HepG2 (cell line): ENCODE data around the gene CORO7. TPM values are rescaled to one million over a fixed set of nuclear protein-coding genes. Genes with fewer than 3 reads are reported as not detected.

Experiments
- ATF2 ChIP-seq: sonication (generic); formaldehyde crosslinking; IDR thresholded peaks from 2 replicates; pipeline ENCODE4 v1.4.0; 2020; ENCODE audit warnings: missing genetic modification reagents
- BCL6 ChIP-seq: IDR thresholded peaks from 2 replicates; pipeline ENCODE4 v1.6.1; 2016; ENCODE audit warnings: missing genetic modification reagents, missing compliant biosample characterization
- BRD4 ChIP-seq: sonication (generic); formaldehyde crosslinking; IDR thresholded peaks from 2 replicates; pipeline ENCODE4 v1.4.0; 2020; ENCODE audit warnings: missing genetic modification reagents
- FOXK1 ChIP-seq: sonication (generic); formaldehyde crosslinking; IDR thresholded peaks from 2 replicates; pipeline ENCODE4 v1.4.0; 2020; ENCODE audit warnings: low read depth, missing genetic modification reagents, borderline replicate concordance
- HNRNPL ChIP-seq: fragments of 200-400 bp; formaldehyde crosslinking; IDR thresholded peaks from 2 replicates; pipeline ENCODE4 v1.6.1; 2017; ENCODE audit warnings: mild to moderate bottlenecking, low read depth, low read length
- MED8 ChIP-seq: sonication (generic); formaldehyde crosslinking; IDR thresholded peaks from 2 replicates; pipeline ENCODE4 v1.8.1; 2023; ENCODE audit warnings: mild to moderate bottlenecking, missing genetic modification reagents; ENCODE audit not compliant: insufficient replicate concordance
- PHB2 ChIP-seq: fragments of 450-650 bp; IDR thresholded peaks from 2 replicates; pipeline ENCODE4 v1.6.1; 2018; ENCODE audit not compliant: partially characterized antibody
- ZBTB25 ChIP-seq: IDR thresholded peaks from 2 replicates; pipeline ENCODE4 v1.6.1; 2018; ENCODE audit warnings: missing genetic modification reagents
- ZBTB3 ChIP-seq: sonication (generic); formaldehyde crosslinking; IDR thresholded peaks from 2 replicates; pipeline ENCODE4 v1.4.0; 2020; ENCODE audit warnings: low read depth, mild to moderate bottlenecking, moderate library complexity, missing genetic modification reagents, borderline replicate concordance
- ZBTB4 ChIP-seq: sonication (generic); formaldehyde crosslinking; IDR thresholded peaks from 2 replicates; pipeline ENCODE4 v1.4.0; 2020; ENCODE audit warnings: missing genetic modification reagents, mild to moderate bottlenecking, borderline replicate concordance
- ZNF33B ChIP-seq: sonication (generic); formaldehyde crosslinking; IDR thresholded peaks from 2 replicates; pipeline ENCODE4 v1.5.1; 2020; ENCODE audit warnings: mild to moderate bottlenecking, missing genetic modification reagents
- ZNF75D ChIP-seq: sonication (generic); formaldehyde crosslinking; IDR thresholded peaks from 2 replicates; pipeline ENCODE4 v1.8.1; 2023; ENCODE audit warnings: missing genetic modification reagents, mild to moderate bottlenecking, borderline replicate concordance
- polyA plus RNA-seq, 8 experiments: library from polyadenylated mRNA; depleted of rRNA in 3 of 8; stranded (reverse) in 7 of 8; unstranded in 1 of 8; fragments of >200 nt; fragmentation: Illumina TruSeq in 4 of 8; extraction: Trizol in 4 of 8; gene quantifications; 2 replicates each; pipeline versions ENCODE4 v1.2.1 to v1.2.3, GENCODE V29; 2011 to 2016; ENCODE audit warnings: low read depth in 4 of 8, missing spikeins in 1 of 8, mixed read lengths in 1 of 8; ENCODE audit not compliant: insufficient read depth in 1 of 8
- total RNA-seq, 5 experiments: library from RNA; depleted of rRNA; stranded (reverse); fragments of >200 nt; fragmentation: Illumina TruSeq; extraction: Trizol; gene quantifications; 2 replicates each; pipeline ENCODE4 v1.2.3, GENCODE V29; 2016; ENCODE audit warnings: low read depth in 1 of 5
- TF ChIP-seq, protein P1 (sequence below): sonication (generic); formaldehyde crosslinking; IDR thresholded peaks from 2 replicates; pipeline ENCODE4 v1.4.0; 2020; ENCODE audit warnings: missing genetic modification reagents
- TF ChIP-seq, protein P2 (sequence below): sonication (generic); formaldehyde crosslinking; IDR thresholded peaks from 2 replicates; pipeline ENCODE4 v1.9.0; 2021; ENCODE audit warnings: missing genetic modification reagents, mild to moderate bottlenecking, borderline replicate concordance

The CORO7 gene
- total and polyA plus RNA-seq, 2 of the 13 experiments (the other 11 are each of a cell fraction or from before 2014, with no cell fraction given): 9.9 to 14.3 TPM

- TF ChIP-seq ZBTB4 (CRISPR knock-in tag) (no peak), FOXK1 (CRISPR knock-in tag) (no peak), BCL6 (CRISPR knock-in tag) (no peak), PHB2 (no peak), ZNF33B (CRISPR knock-in tag) (no peak; the same call in 1 of the 2 replicates), HNRNPL (0 out of 2 replicates have a peak, but pooled peaks have one; percentile 31), ZBTB3 (CRISPR knock-in tag) (no peak), MED8 (CRISPR knock-in tag) (no peak), ZBTB25 (CRISPR knock-in tag) (no peak), ATF2 (CRISPR knock-in tag) (no peak), ZNF75D (CRISPR knock-in tag) (no peak), BRD4 (CRISPR knock-in tag) (no peak)
- TF ChIP-seq, protein P1, sequence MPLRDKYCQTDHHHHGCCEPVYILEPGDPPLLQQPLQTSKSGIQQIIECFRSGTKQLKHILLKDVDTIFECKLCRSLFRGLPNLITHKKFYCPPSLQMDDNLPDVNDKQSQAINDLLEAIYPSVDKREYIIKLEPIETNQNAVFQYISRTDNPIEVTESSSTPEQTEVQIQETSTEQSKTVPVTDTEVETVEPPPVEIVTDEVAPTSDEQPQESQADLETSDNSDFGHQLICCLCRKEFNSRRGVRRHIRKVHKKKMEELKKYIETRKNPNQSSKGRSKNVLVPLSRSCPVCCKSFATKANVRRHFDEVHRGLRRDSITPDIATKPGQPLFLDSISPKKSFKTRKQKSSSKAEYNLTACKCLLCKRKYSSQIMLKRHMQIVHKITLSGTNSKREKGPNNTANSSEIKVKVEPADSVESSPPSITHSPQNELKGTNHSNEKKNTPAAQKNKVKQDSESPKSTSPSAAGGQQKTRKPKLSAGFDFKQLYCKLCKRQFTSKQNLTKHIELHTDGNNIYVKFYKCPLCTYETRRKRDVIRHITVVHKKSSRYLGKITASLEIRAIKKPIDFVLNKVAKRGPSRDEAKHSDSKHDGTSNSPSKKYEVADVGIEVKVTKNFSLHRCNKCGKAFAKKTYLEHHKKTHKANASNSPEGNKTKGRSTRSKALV: no peak
- TF ChIP-seq, protein P2, sequence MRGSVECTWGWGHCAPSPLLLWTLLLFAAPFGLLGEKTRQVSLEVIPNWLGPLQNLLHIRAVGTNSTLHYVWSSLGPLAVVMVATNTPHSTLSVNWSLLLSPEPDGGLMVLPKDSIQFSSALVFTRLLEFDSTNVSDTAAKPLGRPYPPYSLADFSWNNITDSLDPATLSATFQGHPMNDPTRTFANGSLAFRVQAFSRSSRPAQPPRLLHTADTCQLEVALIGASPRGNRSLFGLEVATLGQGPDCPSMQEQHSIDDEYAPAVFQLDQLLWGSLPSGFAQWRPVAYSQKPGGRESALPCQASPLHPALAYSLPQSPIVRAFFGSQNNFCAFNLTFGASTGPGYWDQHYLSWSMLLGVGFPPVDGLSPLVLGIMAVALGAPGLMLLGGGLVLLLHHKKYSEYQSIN (CRISPR knock-in tag): no peak
- TF ChIP-seq, all 625 proteins: peak for 45
Measured at GRCh38 chr16:4330277-4330874, 86.0 kb downstream of the CORO7 start (continued).
